ENCODE results near the gene ADGRF4. TPM values are rescaled to one million over a fixed set of nuclear protein-coding genes. Genes with fewer than 3 reads are reported as not detected.

ADGRF4 gene
- total and polyA plus RNA-seq, 2 of the 8 experiments (the other 6 are each of a cell fraction or from before 2014, with no cell fraction given), result 0.02 TPM; not detected in 1

GRCh38 chr6:47736083-47736700 is 37.8 kb downstream of the ADGRF4 start (continued):
- TF ChIP-seq ATF3 (IDR thresholded peaks at IDR 0.05; ENCODE audit: insufficient read depth, low read depth, low read length) (no peak), CBX5 (IDR thresholded peaks at IDR 0.05; ENCODE audit: low read depth, low read length) (no peak), E2F6 (IDR thresholded peaks at IDR 0.05) (no peak), HDAC6 (IDR thresholded peaks at IDR 0.05; ENCODE audit: low read depth, low read length) (no peak), JUN (IDR thresholded peaks at IDR 0.05; ENCODE audit: low read depth, low read length) (no peak), ATF2 (IDR thresholded peaks at IDR 0.05; ENCODE audit: low read length) (no peak)

Measured in H1 (cell line).